Measurements from ENCODE around the gene TUBB1. TPM values are rescaled to one million over a fixed set of nuclear protein-coding genes. Genes with fewer than 3 reads are reported as not detected.

Gene TUBB1
- total and polyA plus RNA-seq, 2 of the 13 experiments (the other 11 are each of a cell fraction or from before 2014, with no cell fraction given): 0.11 to 57.6 TPM

DNA sequence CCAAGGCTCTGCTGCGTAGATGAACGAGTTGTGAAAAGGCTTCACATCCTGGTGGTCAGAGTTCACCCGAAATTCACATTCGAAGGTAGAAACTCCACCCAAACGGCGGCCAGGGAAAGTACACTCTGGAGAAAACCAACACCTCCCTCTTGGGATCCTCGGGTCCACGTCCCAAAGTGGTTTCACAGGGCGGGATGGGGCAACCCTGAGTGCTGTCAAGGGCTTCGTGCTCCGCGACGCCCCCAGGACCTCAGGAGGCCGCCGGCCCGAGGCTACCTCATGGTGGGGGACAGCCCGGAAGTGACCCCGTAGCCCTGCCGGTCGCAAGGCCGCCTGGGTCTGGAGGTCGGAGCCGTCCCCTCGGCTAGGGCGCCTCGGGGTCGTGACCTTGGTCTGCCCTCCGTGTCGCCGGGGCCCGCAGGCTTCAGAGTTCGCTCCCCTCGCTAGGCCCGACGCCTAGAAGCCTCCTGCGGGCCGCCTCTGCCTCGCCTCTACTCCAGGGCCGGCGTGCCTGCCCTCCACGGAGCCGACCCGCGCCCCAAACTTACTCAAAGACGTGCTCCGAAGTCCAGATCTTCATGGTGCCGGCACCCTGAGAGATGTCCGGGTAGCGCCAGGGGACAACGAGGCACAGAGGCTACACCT is 23.0 kb downstream of the TUBB1 start, which contains the start of gene PRELID3B (continued):
- TF ChIP-seq, protein P1, sequence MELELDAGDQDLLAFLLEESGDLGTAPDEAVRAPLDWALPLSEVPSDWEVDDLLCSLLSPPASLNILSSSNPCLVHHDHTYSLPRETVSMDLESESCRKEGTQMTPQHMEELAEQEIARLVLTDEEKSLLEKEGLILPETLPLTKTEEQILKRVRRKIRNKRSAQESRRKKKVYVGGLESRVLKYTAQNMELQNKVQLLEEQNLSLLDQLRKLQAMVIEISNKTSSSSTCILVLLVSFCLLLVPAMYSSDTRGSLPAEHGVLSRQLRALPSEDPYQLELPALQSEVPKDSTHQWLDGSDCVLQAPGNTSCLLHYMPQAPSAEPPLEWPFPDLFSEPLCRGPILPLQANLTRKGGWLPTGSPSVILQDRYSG (CRISPR knock-in tag; IDR thresholded peaks at IDR 0.05): no peak
- TF ChIP-seq, protein P2, sequence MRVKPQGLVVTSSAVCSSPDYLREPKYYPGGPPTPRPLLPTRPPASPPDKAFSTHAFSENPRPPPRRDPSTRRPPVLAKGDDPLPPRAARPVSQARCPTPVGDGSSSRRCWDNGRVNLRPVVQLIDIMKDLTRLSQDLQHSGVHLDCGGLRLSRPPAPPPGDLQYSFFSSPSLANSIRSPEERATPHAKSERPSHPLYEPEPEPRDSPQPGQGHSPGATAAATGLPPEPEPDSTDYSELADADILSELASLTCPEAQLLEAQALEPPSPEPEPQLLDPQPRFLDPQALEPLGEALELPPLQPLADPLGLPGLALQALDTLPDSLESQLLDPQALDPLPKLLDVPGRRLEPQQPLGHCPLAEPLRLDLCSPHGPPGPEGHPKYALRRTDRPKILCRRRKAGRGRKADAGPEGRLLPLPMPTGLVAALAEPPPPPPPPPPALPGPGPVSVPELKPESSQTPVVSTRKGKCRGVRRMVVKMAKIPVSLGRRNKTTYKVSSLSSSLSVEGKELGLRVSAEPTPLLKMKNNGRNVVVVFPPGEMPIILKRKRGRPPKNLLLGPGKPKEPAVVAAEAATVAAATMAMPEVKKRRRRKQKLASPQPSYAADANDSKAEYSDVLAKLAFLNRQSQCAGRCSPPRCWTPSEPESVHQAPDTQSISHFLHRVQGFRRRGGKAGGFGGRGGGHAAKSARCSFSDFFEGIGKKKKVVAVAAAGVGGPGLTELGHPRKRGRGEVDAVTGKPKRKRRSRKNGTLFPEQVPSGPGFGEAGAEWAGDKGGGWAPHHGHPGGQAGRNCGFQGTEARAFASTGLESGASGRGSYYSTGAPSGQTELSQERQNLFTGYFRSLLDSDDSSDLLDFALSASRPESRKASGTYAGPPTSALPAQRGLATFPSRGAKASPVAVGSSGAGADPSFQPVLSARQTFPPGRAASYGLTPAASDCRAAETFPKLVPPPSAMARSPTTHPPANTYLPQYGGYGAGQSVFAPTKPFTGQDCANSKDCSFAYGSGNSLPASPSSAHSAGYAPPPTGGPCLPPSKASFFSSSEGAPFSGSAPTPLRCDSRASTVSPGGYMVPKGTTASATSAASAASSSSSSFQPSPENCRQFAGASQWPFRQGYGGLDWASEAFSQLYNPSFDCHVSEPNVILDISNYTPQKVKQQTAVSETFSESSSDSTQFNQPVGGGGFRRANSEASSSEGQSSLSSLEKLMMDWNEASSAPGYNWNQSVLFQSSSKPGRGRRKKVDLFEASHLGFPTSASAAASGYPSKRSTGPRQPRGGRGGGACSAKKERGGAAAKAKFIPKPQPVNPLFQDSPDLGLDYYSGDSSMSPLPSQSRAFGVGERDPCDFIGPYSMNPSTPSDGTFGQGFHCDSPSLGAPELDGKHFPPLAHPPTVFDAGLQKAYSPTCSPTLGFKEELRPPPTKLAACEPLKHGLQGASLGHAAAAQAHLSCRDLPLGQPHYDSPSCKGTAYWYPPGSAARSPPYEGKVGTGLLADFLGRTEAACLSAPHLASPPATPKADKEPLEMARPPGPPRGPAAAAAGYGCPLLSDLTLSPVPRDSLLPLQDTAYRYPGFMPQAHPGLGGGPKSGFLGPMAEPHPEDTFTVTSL (CRISPR knock-in tag; IDR thresholded peaks at IDR 0.05; ENCODE audit: borderline replicate concordance): 0 out of 2 replicates have a peak, but pooled peaks have one; percentile 62
- TF ChIP-seq XBP1 (CRISPR knock-in tag; IDR thresholded peaks at IDR 0.05) (no peak; the same call in 1 of the 2 replicates), KMT2B (CRISPR knock-in tag; IDR thresholded peaks at IDR 0.05) (peak; percentile 70), CAMTA2 (CRISPR knock-in tag; IDR thresholded peaks at IDR 0.05; ENCODE audit: borderline replicate concordance) (peak; percentile 50; the same call in 1 of the 2 replicates), NFKBIZ (CRISPR knock-in tag; IDR thresholded peaks at IDR 0.05) (peak; percentile 50; the same call in 1 of the 2 replicates), YY1 (IDR thresholded peaks at IDR 0.05; ENCODE audit: insufficient read depth, insufficient replicate concordance, low read depth, low read length) (no peak), ZNF567 (CRISPR knock-in tag; IDR thresholded peaks at IDR 0.05; ENCODE audit: borderline replicate concordance) (no peak), ZNF883 (CRISPR knock-in tag; IDR thresholded peaks at IDR 0.05; ENCODE audit: not compliant biosample characterization) (no peak), ZNF17 (CRISPR knock-in tag; IDR thresholded peaks at IDR 0.05) (no peak), JUNB (CRISPR knock-in tag; IDR thresholded peaks at IDR 0.05; ENCODE audit: borderline replicate concordance) (0 out of 2 replicates have a peak, but pooled peaks have one; percentile 11)
- TF ChIP-seq, protein P3, sequence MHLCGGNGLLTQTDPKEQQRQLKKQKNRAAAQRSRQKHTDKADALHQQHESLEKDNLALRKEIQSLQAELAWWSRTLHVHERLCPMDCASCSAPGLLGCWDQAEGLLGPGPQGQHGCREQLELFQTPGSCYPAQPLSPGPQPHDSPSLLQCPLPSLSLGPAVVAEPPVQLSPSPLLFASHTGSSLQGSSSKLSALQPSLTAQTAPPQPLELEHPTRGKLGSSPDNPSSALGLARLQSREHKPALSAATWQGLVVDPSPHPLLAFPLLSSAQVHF (CRISPR knock-in tag; IDR thresholded peaks at IDR 0.05): no peak
- TF ChIP-seq, protein P4, sequence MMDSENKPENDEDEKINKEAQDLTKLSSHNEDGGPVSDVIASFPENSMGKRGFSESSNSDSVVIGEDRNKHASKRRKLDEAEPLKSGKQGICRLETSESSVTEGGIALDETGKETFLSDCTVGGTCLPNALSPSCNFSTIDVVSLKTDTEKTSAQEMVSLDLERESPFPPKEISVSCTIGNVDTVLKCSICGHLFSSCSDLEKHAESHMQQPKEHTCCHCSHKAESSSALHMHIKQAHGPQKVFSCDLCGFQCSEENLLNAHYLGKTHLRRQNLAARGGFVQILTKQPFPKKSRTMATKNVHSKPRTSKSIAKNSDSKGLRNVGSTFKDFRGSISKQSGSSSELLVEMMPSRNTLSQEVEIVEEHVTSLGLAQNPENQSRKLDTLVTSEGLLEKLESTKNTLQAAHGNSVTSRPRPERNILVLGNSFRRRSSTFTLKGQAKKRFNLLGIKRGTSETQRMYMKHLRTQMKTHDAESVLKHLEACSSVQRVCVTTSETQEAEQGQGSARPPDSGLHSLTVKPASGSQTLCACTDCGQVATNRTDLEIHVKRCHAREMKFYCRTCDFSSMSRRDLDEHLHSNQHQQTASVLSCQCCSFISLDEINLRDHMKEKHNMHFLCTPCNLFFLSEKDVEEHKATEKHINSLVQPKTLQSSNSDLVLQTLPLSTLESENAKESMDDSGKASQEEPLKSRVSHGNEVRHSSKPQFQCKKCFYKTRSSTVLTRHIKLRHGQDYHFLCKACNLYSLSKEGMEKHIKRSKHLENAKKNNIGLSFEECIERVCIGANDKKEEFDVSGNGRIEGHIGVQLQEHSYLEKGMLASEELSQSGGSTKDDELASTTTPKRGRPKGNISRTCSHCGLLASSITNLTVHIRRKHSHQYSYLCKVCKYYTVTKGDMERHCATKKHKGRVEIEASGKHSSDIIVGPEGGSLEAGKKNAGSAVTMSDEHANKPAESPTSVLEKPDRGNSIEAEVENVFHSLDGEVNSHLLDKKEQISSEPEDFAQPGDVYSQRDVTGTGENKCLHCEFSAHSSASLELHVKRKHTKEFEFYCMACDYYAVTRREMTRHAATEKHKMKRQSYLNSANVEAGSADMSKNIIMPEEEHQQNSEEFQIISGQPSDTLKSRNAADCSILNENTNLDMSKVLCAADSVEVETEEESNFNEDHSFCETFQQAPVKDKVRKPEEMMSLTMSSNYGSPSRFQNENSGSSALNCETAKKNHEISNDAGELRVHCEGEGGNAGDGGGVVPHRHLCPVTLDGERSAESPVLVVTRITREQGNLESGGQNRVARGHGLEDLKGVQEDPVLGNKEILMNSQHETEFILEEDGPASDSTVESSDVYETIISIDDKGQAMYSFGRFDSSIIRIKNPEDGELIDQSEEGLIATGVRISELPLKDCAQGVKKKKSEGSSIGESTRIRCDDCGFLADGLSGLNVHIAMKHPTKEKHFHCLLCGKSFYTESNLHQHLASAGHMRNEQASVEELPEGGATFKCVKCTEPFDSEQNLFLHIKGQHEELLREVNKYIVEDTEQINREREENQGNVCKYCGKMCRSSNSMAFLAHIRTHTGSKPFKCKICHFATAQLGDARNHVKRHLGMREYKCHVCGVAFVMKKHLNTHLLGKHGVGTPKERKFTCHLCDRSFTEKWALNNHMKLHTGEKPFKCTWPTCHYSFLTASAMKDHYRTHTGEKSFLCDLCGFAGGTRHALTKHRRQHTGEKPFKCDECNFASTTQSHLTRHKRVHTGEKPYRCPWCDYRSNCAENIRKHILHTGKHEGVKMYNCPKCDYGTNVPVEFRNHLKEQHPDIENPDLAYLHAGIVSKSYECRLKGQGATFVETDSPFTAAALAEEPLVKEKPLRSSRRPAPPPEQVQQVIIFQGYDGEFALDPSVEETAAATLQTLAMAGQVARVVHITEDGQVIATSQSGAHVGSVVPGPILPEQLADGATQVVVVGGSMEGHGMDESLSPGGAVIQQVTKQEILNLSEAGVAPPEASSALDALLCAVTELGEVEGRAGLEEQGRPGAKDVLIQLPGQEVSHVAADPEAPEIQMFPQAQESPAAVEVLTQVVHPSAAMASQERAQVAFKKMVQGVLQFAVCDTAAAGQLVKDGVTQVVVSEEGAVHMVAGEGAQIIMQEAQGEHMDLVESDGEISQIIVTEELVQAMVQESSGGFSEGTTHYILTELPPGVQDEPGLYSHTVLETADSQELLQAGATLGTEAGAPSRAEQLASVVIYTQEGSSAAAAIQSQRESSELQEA (CRISPR knock-in tag; IDR thresholded peaks at IDR 0.05; ENCODE audit: not compliant biosample characterization): no peak
